Astrocyte (in vitro differentiated cells and primary cell): ENCODE measurements around the gene HAPLN2. TPM values are rescaled to one million over a fixed set of nuclear protein-coding genes. Genes with fewer than 3 reads are reported as not detected.

Experiments
- DNase-seq: peaks from one replicate; pipeline ENCODE4 v3.0.0-alpha.2; 2010; ENCODE audit warnings: low read depth
- FAIRE-seq: peaks from 2 replicates; lab custom pipeline; 2011; peaks lifted over from hg19 to GRCh38; lab: Jason Lieb, UNC
- H2AFZ ChIP-seq: 2 replicates; pipeline ENCODE4 v1.6.0; 2012; ENCODE audit warnings: low read depth, low read length, inconsistent platforms
- H3K27ac ChIP-seq: 2 replicates; pipeline ENCODE4 v1.5.1; 2011; ENCODE audit warnings: low read depth, low read length, inconsistent platforms
- H3K27me3 ChIP-seq: 2 replicates; pipeline ENCODE4 v1.6.0; 2011; ENCODE audit warnings: low read length, inconsistent platforms; ENCODE audit not compliant: insufficient read depth
- H3K36me3 ChIP-seq: 2 replicates; pipeline ENCODE4 v1.5.1; 2011; ENCODE audit warnings: low read length, inconsistent platforms; ENCODE audit not compliant: insufficient read depth
- H3K4me1 ChIP-seq: 2 replicates; pipeline ENCODE4 v1.5.1; 2011; ENCODE audit warnings: low read length, inconsistent platforms; ENCODE audit not compliant: insufficient read depth
- H3K4me2 ChIP-seq: 2 replicates; pipeline ENCODE4 v1.6.0; 2012; ENCODE audit warnings: low read length, inconsistent platforms
- H3K4me3 ChIP-seq: 2 replicates; pipeline ENCODE4 v1.5.1; 2011; ENCODE audit warnings: low read depth, mild to moderate bottlenecking, low read length, inconsistent platforms; ENCODE audit not compliant: insufficient read depth
- H3K79me2 ChIP-seq: 2 replicates; pipeline ENCODE4 v1.6.0; 2012; ENCODE audit warnings: mild to moderate bottlenecking, low read length, inconsistent platforms; ENCODE audit not compliant: insufficient read depth
- H3K9ac ChIP-seq: 2 replicates; pipeline ENCODE4 v1.6.0; 2012; ENCODE audit warnings: mild to moderate bottlenecking, low read length, inconsistent platforms
- H3K9me3 ChIP-seq: 2 replicates; pipeline ENCODE4 v1.5.1; 2012; ENCODE audit warnings: low read depth, mild to moderate bottlenecking, low read length, inconsistent platforms; ENCODE audit not compliant: insufficient read depth
- H4K20me1 ChIP-seq: 2 replicates; pipeline ENCODE4 v1.6.0; 2012; ENCODE audit warnings: low read length, inconsistent platforms; ENCODE audit not compliant: insufficient read depth
- H3K27ac Mint-ChIP-seq: one replicate; pipeline ENCODE4 v1.8.0; 2021; ENCODE audit warnings: mild to moderate bottlenecking, mixed read lengths; ENCODE audit not compliant: unreplicated experiment
- H3K27me3 Mint-ChIP-seq: one replicate; pipeline ENCODE4 v1.8.0; 2021; ENCODE audit warnings: low read depth, mixed read lengths; ENCODE audit not compliant: unreplicated experiment
- H3K36me3 Mint-ChIP-seq: one replicate; pipeline ENCODE4 v1.8.0; 2021; ENCODE audit warnings: low read depth, mixed read lengths; ENCODE audit not compliant: unreplicated experiment
- H3K4me1 Mint-ChIP-seq: one replicate; pipeline ENCODE4 v1.8.0; 2021; ENCODE audit warnings: low read depth, mixed read lengths; ENCODE audit not compliant: unreplicated experiment
- H3K4me3 Mint-ChIP-seq: one replicate; pipeline ENCODE4 v1.8.0; 2021; ENCODE audit warnings: mild to moderate bottlenecking, moderate library complexity, mixed read lengths; ENCODE audit not compliant: unreplicated experiment
- H3K9me3 Mint-ChIP-seq: one replicate; pipeline ENCODE4 v1.8.0; 2021; ENCODE audit warnings: mild to moderate bottlenecking, mixed read lengths; ENCODE audit not compliant: unreplicated experiment
- CTCF ChIP-seq: IDR thresholded peaks from 2 replicates; pipeline ENCODE4 v1.5.1; 2011; ENCODE audit warnings: low read depth, mild to moderate bottlenecking, inconsistent platforms, low read length, moderate library complexity; ENCODE audit not compliant: insufficient read depth
- EZH2 ChIP-seq: IDR thresholded peaks from 2 replicates; pipeline ENCODE4 v1.6.1; 2012; ENCODE audit warnings: mild to moderate bottlenecking, low read length, inconsistent platforms; ENCODE audit not compliant: insufficient read depth
- total RNA-seq: library from RNA; stranded (reverse); gene quantifications from 2 replicates; pipeline ENCODE4 v1.2.1, GENCODE V29; 2021

HAPLN2 gene
- total RNA-seq, 1 donor from 2014 or later: not detected

GRCh38 chr1:156592910-156593660 lies 26.1 kb upstream of the HAPLN2 start:
- no peak overlapping the region for H3K4me3 ChIP-seq
- no peak for FAIRE-seq

GRCh38 chr1:156593661-156593989 lies 25.6 kb upstream of the HAPLN2 start:
- H3K9me3 ChIP-seq: no peaks in the 10 kb centered on the region
- FAIRE-seq (no peak), DNase-seq (no peak)
- no peak overlapping the region for H3K27ac Mint-ChIP-seq
- H3K27me3 Mint-ChIP-seq: no peaks in the 10 kb centered on the region
- H3K4me1 ChIP-seq: peaks cover 12% of the 10 kb centered on the region
- peaks cover 22% of the 10 kb centered on the region for H3K36me3 Mint-ChIP-seq
- H3K4me2 ChIP-seq: no peak overlapping the region
- H3K36me3 ChIP-seq: peaks cover 35% of the 10 kb centered on the region
- H3K27ac ChIP-seq: no peak overlapping the region
- TF ChIP-seq EZH2: no peak
- no peak for TF ChIP-seq CTCF
- no peak overlapping the region for H3K9ac ChIP-seq
- H3K4me3 ChIP-seq: no peak overlapping the region
- H3K79me2 ChIP-seq: peaks cover 17% of the 10 kb centered on the region
- H3K27me3 ChIP-seq: no peaks in the 10 kb centered on the region
- peaks cover 27% of the 10 kb centered on the region for H4K20me1 ChIP-seq
- no peak overlapping the region for H3K4me3 Mint-ChIP-seq
- peaks cover 3% of the 10 kb centered on the region for H3K4me1 Mint-ChIP-seq
- H2AFZ ChIP-seq: no peak overlapping the region
- peaks cover 2% of the 10 kb centered on the region for H3K9me3 Mint-ChIP-seq

More at GRCh38 chr1:156592910-156593660, 26.1 kb upstream of the HAPLN2 start:
- DNase-seq: no peak
- H3K4me1 Mint-ChIP-seq: peaks cover 3% of the 10 kb centered on the region
- TF ChIP-seq EZH2 (no peak), CTCF (no peak)
- Histone ChIP-seq H3K9me3 (no peaks in the 10 kb centered on the region), H4K20me1 (peaks cover 22% of the 10 kb centered on the region), H3K36me3 (peaks cover 30% of the 10 kb centered on the region), H3K4me1 (peaks cover 12% of the 10 kb centered on the region), H3K79me2 (peaks cover 14% of the 10 kb centered on the region), H3K9ac (no peak overlapping the region), H3K27ac (no peak overlapping the region), H3K27me3 (no peaks in the 10 kb centered on the region), H2AFZ (no peak overlapping the region), H3K4me2 (peak overlapping the region; percentile 91)
- H3K36me3 Mint-ChIP-seq: peaks cover 17% of the 10 kb centered on the region
- H3K27me3 Mint-ChIP-seq: no peaks in the 10 kb centered on the region
- H3K27ac Mint-ChIP-seq: no peak overlapping the region
- peaks cover 2% of the 10 kb centered on the region for H3K9me3 Mint-ChIP-seq
- peak overlapping the region; percentile 84 for H3K4me3 Mint-ChIP-seq

- no peak overlapping the region for H3K9ac ChIP-seq
- Mint-ChIP-seq H3K27me3 (no peaks in the 10 kb centered on the region), H3K27ac (no peak overlapping the region), H3K36me3 (peaks cover 23% of the 10 kb centered on the region), H3K9me3 (peaks cover 2% of the 10 kb centered on the region), H3K4me1 (peaks cover 3% of the 10 kb centered on the region), H3K4me3 (no peak overlapping the region)
- TF ChIP-seq EZH2 (no peak), CTCF (no peak)
- H3K79me2 ChIP-seq: peaks cover 20% of the 10 kb centered on the region
- peaks cover 32% of the 10 kb centered on the region for H4K20me1 ChIP-seq
- DNase-seq (no peak), FAIRE-seq (no peak)
- H3K4me2 ChIP-seq: no peak overlapping the region
- no peaks in the 10 kb centered on the region for H3K27me3 ChIP-seq
- peaks cover 37% of the 10 kb centered on the region for H3K36me3 ChIP-seq
- H3K4me1 ChIP-seq: peaks cover 12% of the 10 kb centered on the region
- no peak overlapping the region for H2AFZ ChIP-seq
- no peaks in the 10 kb centered on the region for H3K9me3 ChIP-seq
- H3K27ac ChIP-seq: no peak overlapping the region
- H3K4me3 ChIP-seq: no peak overlapping the region
These were observed 25.0 kb upstream of the HAPLN2 start for GRCh38 chr1:156594190-156594589.
